Adipose tissue (tissue), 3 donors: ENCODE measurements around the gene PIGL. TPM values are rescaled to one million over a fixed set of nuclear protein-coding genes. Genes with fewer than 3 reads are reported as not detected.

Experiments
- H3K27ac ChIP-seq: one replicate; pipeline ENCODE4 v1.5.1; 2013; ENCODE audit warnings: low read depth, low read length
- WGBS, 3 donors: extraction: QIAGEN DNeasy Blood & Tissue Kit; methylation state at CpG; one replicate each; pipeline ENCODE4 v1.1.7; 2013; 5-methylcytosine and 5-hydroxymethylcytosine counted together
- polyA plus RNA-seq, 3 donors: library from polyadenylated mRNA; stranded (reverse); fragments of 200-250 nt; gene quantifications; one replicate each; pipeline ENCODE4 v1.2.3, GENCODE V29; 2013
- donor health status: healthy with polysubstance abuse.
- donor health status: Bipolar disorder and iron deficiency.
- donor health status: healthy.

The PIGL gene
- polyA plus RNA-seq, 3 donors: 11.5 to 22.6 (median 18.7) TPM

- 79 to 98% (median 85%) methylated on average over 3 of the region's 3 CpGs for WGBS, 3 donors
- no peak overlapping the region for H3K27ac ChIP-seq
Measured at GRCh38 chr17:16261049-16261448, 44.0 kb downstream of the PIGL start.

- 93 to 98% (median 94%) methylated on average over 4 of the region's 4 CpGs for WGBS, 3 donors
- no peak overlapping the region for H3K27ac ChIP-seq
Measured at GRCh38 chr17:16262201-16262600, 45.2 kb downstream of the PIGL start.

- no peak overlapping the region for H3K27ac ChIP-seq
- WGBS, 3 donors: 84 to 91% (median 87%) methylated on average over 6 of the region's 6 CpGs
Measured at GRCh38 chr17:16267174-16267573, 50.2 kb downstream of the PIGL start.

GRCh38 chr17:16269658-16270057 is 52.6 kb downstream of the PIGL start:
- 84 to 97% (median 90%) methylated on average over 2 of the region's 2 CpGs for WGBS, 3 donors

GRCh38 chr17:16272111-16272840 is 55.3 kb downstream of the PIGL start:
- WGBS, 3 donors: 57 to 82% (median 69%) methylated on average over 3 of the region's 3 CpGs
- no peak overlapping the region for H3K27ac ChIP-seq

More at GRCh38 chr17:16269658-16270057, 52.6 kb downstream of the PIGL start:
- no peak overlapping the region for H3K27ac ChIP-seq

- 90 to 97% (median 92%) methylated on average over 1 of the region's 1 CpG for WGBS, 3 donors
Measured at GRCh38 chr17:16273499-16273898, 56.5 kb downstream of the PIGL start.

GRCh38 chr17:16273929-16274339 is 56.9 kb downstream of the PIGL start:
- H3K27ac ChIP-seq: no peak overlapping the region
- WGBS, 3 donors: 87 to 88% (median 88%) methylated on average over 6 of the region's 6 CpGs

More at GRCh38 chr17:16273499-16273898, 56.5 kb downstream of the PIGL start:
- no peak overlapping the region for H3K27ac ChIP-seq

GRCh38 chr17:16275024-16275423 is 58.0 kb downstream of the PIGL start:
- no peak overlapping the region for H3K27ac ChIP-seq
- WGBS, 3 donors: 91 to 98% (median 95%) methylated on average over 5 of the region's 5 CpGs

GRCh38 chr17:16277163-16277562 is 60.2 kb downstream of the PIGL start:
- H3K27ac ChIP-seq: no peak overlapping the region
- WGBS, 3 donors: 41 to 51% (median 50%) methylated on average over 1 of the region's 1 CpG

- 75 to 94% (median 86%) methylated on average over 2 of the region's 2 CpGs for WGBS, 3 donors
Measured at GRCh38 chr17:16281351-16281750, 64.3 kb downstream of the PIGL start.

GRCh38 chr17:16282522-16282921 is 65.5 kb downstream of the PIGL start:
- H3K27ac ChIP-seq: no peak overlapping the region

More at GRCh38 chr17:16281351-16281750, 64.3 kb downstream of the PIGL start:
- no peak overlapping the region for H3K27ac ChIP-seq

- H3K27ac ChIP-seq: no peak overlapping the region
- WGBS, 3 donors: 79 to 95% (median 87%) methylated on average over 7 to 9 of the region's 9 CpGs
Measured at GRCh38 chr17:16283705-16284104, 66.7 kb downstream of the PIGL start.

- WGBS, 3 donors: 17 to 54% (median 26%) methylated on average over 6 of the region's 6 CpGs
- peak overlapping the region; percentile 95 for H3K27ac ChIP-seq
Measured at GRCh38 chr17:16285646-16286008, 68.6 kb downstream of the PIGL start.

- H3K27ac ChIP-seq: peak overlapping the region; percentile 95
- 8 to 40% (median 11%) methylated on average over 26 of the region's 26 CpGs for WGBS, 3 donors
Measured at GRCh38 chr17:16286009-16286946, 69.3 kb downstream of the PIGL start.

- WGBS, 3 donors: 55 to 76% (median 63%) methylated on average over 10 of the region's 10 CpGs
- H3K27ac ChIP-seq: peak overlapping the region; percentile 95
Measured at GRCh38 chr17:16286947-16287562, 70.0 kb downstream of the PIGL start.

- 3 to 48% (median 3%) methylated on average over 6 of the region's 6 CpGs for WGBS, 3 donors
- peak overlapping the region; percentile 95 for H3K27ac ChIP-seq
Measured at GRCh38 chr17:16287563-16288027, 70.6 kb downstream of the PIGL start.

GRCh38 chr17:16288860-16289571 is 72.0 kb downstream of the PIGL start:
- H3K27ac ChIP-seq: no peak overlapping the region
- 78 to 88% (median 84%) methylated on average over 5 of the region's 5 CpGs for WGBS, 3 donors

- 86 to 95% (median 90%) methylated on average over 3 of the region's 3 CpGs for WGBS, 3 donors
- H3K27ac ChIP-seq: no peak overlapping the region
Measured at GRCh38 chr17:16293931-16294330, 76.9 kb downstream of the PIGL start.
